ENCODE results near the gene FRK.

- no peak for TF ChIP-seq CTCF (conservative IDR thresholded peaks at IDR 0.05)
- no peak for TF ChIP-seq EZH2 (IDR thresholded peaks at IDR 0.05; ENCODE audit: low read depth)
Observed at GRCh38 chr6:116083052-116083451, 22.4 kb upstream of the FRK start.
